GM12864 (cell line): Measurements from ENCODE around the gene GORASP2.

Experiments used
- DNase-seq: peaks from one replicate; pipeline ENCODE4 v3.0.0-alpha.2; 2011; ENCODE audit warnings: low read depth
- H3K4me3 ChIP-seq: 2 replicates; pipeline ENCODE4 v1.5.1; 2011; ENCODE audit warnings: mild to moderate bottlenecking, low read depth, low read length, control low read depth
- TF ChIP-seq, protein P1 (sequence below): IDR thresholded peaks from 2 replicates; pipeline ENCODE4 v1.5.1; 2011; ENCODE audit warnings: low read depth, mild to moderate bottlenecking, moderate library complexity, low read length, control low read depth, inconsistent platforms; ENCODE audit errors: missing control alignments

GORASP2 gene

DNA sequence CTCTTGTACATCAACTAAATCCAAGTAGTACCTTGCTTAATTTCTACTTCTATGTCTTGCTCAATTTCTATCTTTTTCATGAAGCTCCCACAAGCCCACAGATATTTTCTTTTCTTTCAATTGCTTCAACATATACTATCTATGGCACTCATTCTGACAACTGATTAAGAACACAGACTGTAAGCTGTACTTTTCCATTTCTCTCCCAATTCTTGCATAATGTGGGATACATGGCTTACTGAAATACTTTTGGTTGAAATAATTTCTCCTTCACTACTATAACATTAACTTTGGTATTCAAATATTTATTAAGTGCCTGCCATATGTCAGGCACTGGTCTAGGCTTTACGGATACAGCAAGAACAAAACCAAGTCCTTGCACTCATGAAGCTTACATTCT lies 84.8 kb downstream of the GORASP2 start:
- no peak overlapping the region for H3K4me3 ChIP-seq
- DNase-seq: no peak
- TF ChIP-seq, protein P1, sequence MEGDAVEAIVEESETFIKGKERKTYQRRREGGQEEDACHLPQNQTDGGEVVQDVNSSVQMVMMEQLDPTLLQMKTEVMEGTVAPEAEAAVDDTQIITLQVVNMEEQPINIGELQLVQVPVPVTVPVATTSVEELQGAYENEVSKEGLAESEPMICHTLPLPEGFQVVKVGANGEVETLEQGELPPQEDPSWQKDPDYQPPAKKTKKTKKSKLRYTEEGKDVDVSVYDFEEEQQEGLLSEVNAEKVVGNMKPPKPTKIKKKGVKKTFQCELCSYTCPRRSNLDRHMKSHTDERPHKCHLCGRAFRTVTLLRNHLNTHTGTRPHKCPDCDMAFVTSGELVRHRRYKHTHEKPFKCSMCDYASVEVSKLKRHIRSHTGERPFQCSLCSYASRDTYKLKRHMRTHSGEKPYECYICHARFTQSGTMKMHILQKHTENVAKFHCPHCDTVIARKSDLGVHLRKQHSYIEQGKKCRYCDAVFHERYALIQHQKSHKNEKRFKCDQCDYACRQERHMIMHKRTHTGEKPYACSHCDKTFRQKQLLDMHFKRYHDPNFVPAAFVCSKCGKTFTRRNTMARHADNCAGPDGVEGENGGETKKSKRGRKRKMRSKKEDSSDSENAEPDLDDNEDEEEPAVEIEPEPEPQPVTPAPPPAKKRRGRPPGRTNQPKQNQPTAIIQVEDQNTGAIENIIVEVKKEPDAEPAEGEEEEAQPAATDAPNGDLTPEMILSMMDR: no peak

DNA sequence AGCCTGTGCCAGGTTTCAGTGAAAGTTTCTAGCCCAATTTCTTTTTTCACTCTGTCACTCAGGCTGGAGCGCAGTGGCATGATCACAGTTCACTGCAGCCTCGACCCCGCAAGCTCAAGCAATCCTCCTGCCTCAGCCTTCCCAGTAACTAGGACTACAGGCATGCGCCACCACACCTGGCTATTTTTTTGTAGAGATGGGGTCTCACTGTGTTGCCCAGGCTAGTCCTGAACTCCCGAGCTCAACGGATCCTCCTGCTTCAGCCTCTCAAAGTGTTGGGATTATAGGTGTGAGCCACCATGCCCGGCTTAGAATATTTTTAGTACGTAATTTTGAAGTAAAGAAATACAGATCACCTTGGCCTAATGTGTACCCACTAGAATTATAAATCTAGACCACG lies 87.1 kb downstream of the GORASP2 start:
- DNase-seq: no peak
- TF ChIP-seq, protein P1: no peak
- no peak overlapping the region for H3K4me3 ChIP-seq
